Astrocyte (in vitro differentiated cells and primary cell): Measurements from ENCODE around the gene FMN1.

Experiments used
- EZH2 ChIP-seq: IDR thresholded peaks from 2 replicates; pipeline ENCODE4 v1.6.1; 2012; ENCODE audit warnings: mild to moderate bottlenecking, low read length, inconsistent platforms; ENCODE audit not compliant: insufficient read depth
- TF ChIP-seq, protein P1 (sequence below): IDR thresholded peaks from 2 replicates; pipeline ENCODE4 v1.5.1; 2011; ENCODE audit warnings: low read depth, mild to moderate bottlenecking, inconsistent platforms, low read length, moderate library complexity; ENCODE audit not compliant: insufficient read depth

DNA sequence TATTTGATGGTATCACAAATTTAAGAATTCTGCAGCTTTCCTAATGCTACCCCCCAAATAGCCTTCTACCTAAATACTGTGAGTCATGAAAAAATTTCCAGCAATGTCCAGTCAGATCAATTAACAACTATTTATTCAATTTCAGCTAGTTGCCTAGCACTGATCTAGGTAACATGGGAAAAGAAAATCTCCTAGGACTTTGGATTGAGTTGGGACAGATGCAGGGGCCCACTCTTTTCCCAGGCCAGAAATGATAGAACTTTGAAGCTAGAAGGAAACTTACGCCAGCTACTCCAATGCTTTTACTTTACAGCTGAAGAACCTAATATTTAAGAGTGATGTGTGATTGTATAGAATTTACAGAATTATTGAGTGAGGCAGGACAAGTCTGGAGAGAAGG lies 196.3 kb downstream of the FMN1 start:
- TF ChIP-seq, protein P1, sequence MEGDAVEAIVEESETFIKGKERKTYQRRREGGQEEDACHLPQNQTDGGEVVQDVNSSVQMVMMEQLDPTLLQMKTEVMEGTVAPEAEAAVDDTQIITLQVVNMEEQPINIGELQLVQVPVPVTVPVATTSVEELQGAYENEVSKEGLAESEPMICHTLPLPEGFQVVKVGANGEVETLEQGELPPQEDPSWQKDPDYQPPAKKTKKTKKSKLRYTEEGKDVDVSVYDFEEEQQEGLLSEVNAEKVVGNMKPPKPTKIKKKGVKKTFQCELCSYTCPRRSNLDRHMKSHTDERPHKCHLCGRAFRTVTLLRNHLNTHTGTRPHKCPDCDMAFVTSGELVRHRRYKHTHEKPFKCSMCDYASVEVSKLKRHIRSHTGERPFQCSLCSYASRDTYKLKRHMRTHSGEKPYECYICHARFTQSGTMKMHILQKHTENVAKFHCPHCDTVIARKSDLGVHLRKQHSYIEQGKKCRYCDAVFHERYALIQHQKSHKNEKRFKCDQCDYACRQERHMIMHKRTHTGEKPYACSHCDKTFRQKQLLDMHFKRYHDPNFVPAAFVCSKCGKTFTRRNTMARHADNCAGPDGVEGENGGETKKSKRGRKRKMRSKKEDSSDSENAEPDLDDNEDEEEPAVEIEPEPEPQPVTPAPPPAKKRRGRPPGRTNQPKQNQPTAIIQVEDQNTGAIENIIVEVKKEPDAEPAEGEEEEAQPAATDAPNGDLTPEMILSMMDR, result no peak
- no peak for TF ChIP-seq EZH2
